ENCODE measurements around the gene AUH. TPM values are rescaled to one million over a fixed set of nuclear protein-coding genes. Genes with fewer than 3 reads are reported as not detected.
A peak's percentile ranks its signal among the peaks of the same experiment; 100 is the strongest.

AUH gene
- total RNA-seq, 2 experiments from 2014 or later: 30.4 to 30.8 TPM

- H3K27ac Mint-ChIP-seq: peak overlapping the region; percentile 99
- CTCF ChIA-PET: interaction anchor here (1.0 kb wide), 1 partner anchor 13 kb away, joined by 3 read pairs; no protein-coding TSS in a partner anchor
- POLR2A ChIA-PET: interaction anchor here (0.7 kb wide), 1 partner anchor 13 kb away, joined by 3 read pairs; no protein-coding TSS in a partner anchor
- peaks cover 50% of the 10 kb centered on the region for H3K4me1 Mint-ChIP-seq
- no peaks in the 10 kb centered on the region for H3K27me3 Mint-ChIP-seq
- intact Hi-C loops (cut with DNase I, micrococcal nuclease): no loop called here
- no peaks in the 10 kb centered on the region for H3K9me3 Mint-ChIP-seq (ENCODE audit: low read depth)
- ATAC-seq (no peak), DNase-seq (no peak)
- H3K36me3 Mint-ChIP-seq (ENCODE audit: low read depth): peaks cover 5% of the 10 kb centered on the region
- no peak overlapping the region for H3K4me3 Mint-ChIP-seq
Measured at GRCh38 chr9:91179237-91180138, 182.2 kb downstream of the AUH start.

GRCh38 chr9:91178281-91179236 is 183.2 kb downstream of the AUH start:
- POLR2A ChIA-PET: interaction anchor here (0.7 to 2.4 kb wide), 15 partner anchors 8 to 181 kb away, joined by 3 to 30 read pairs (median 5); no protein-coding TSS in a partner anchor
- Mint-ChIP-seq H3K4me3 (peak overlapping the region; percentile 22), H3K27me3 (no peaks in the 10 kb centered on the region), H3K9me3 (ENCODE audit: low read depth) (no peaks in the 10 kb centered on the region), H3K4me1 (peaks cover 56% of the 10 kb centered on the region), H3K27ac (peak overlapping the region; percentile 99), H3K36me3 (ENCODE audit: low read depth) (peaks cover 5% of the 10 kb centered on the region)
- intact Hi-C loops (cut with DNase I, micrococcal nuclease): loop anchor here (1.0 kb wide), 5 partner anchors 8 to 47 kb away; no protein-coding TSS in a partner anchor
- ATAC-seq (peak; percentile 21), DNase-seq (peak; percentile 37)
- CTCF ChIA-PET: interaction anchor here (0.6 to 2.3 kb wide), 11 partner anchors 9 to 144 kb away, joined by 3 to 12 read pairs (median 5); no protein-coding TSS in a partner anchor

GRCh38 chr9:91177661-91178280 is 183.9 kb downstream of the AUH start:
- DNase-seq: peak; percentile 79
- CTCF ChIA-PET: interaction anchor here (0.6 to 2.3 kb wide), 13 partner anchors 8 to 249 kb away, joined by 3 to 12 read pairs (median 5); no protein-coding TSS in a partner anchor

GRCh38 chr9:91177081-91177480 is 184.6 kb downstream of the AUH start:
- CTCF ChIA-PET: interaction anchor here (1.0 to 2.3 kb wide), 11 partner anchors 9 to 249 kb away, joined by 3 to 12 read pairs (median 5); no protein-coding TSS in a partner anchor
- peaks cover 17% of the 10 kb centered on the region for H3K36me3 Mint-ChIP-seq (ENCODE audit: low read depth)
- intact Hi-C loops (cut with DNase I, micrococcal nuclease): loop anchor here in 1 of 2 experiments (1.0 kb wide), 1 partner anchor 13 kb away; no protein-coding TSS in a partner anchor

More at GRCh38 chr9:91177661-91178280, 183.9 kb downstream of the AUH start:
- H3K4me3 Mint-ChIP-seq: peak overlapping the region; percentile 22
- no peaks in the 10 kb centered on the region for H3K27me3 Mint-ChIP-seq
- peak overlapping the region; percentile 99 for H3K27ac Mint-ChIP-seq
- peaks cover 10% of the 10 kb centered on the region for H3K36me3 Mint-ChIP-seq (ENCODE audit: low read depth)
- intact Hi-C loops (cut with DNase I, micrococcal nuclease): loop anchor here (1.0 kb wide), 6 partner anchors 9 to 46 kb away; no protein-coding TSS in a partner anchor
- POLR2A ChIA-PET: interaction anchor here (0.6 to 2.4 kb wide), 16 partner anchors 9 to 181 kb away, joined by 3 to 30 read pairs (median 4); no protein-coding TSS in a partner anchor
- peaks cover under 1% of the 10 kb centered on the region for H3K9me3 Mint-ChIP-seq (ENCODE audit: low read depth)
- H3K4me1 Mint-ChIP-seq: peaks cover 64% of the 10 kb centered on the region
- peak; percentile 73 for ATAC-seq

GRCh38 chr9:91176426-91176825 is 185.3 kb downstream of the AUH start:
- Mint-ChIP-seq H3K4me1 (peaks cover 71% of the 10 kb centered on the region), H3K27me3 (no peaks in the 10 kb centered on the region), H3K4me3 (no peak overlapping the region), H3K36me3 (ENCODE audit: low read depth) (peaks cover 24% of the 10 kb centered on the region), H3K27ac (peak overlapping the region; percentile 99), H3K9me3 (ENCODE audit: low read depth) (peaks cover 13% of the 10 kb centered on the region)
- DNase-seq (no peak), ATAC-seq (no peak)
- intact Hi-C loops (cut with DNase I, micrococcal nuclease): no loop called here
- ChIA-PET POLR2A (interaction anchor here (2.4 kb wide), 1 partner anchor 25 kb away, joined by 25 read pairs; no protein-coding TSS in a partner anchor), CTCF (interaction anchor here (1.6 to 2.3 kb wide), 3 partner anchors 11 to 250 kb away, joined by 5 to 12 read pairs (median 6); no protein-coding TSS in a partner anchor)

More at GRCh38 chr9:91177081-91177480, 184.6 kb downstream of the AUH start:
- POLR2A ChIA-PET: interaction anchor here (0.6 to 2.4 kb wide), 13 partner anchors 10 to 182 kb away, joined by 3 to 30 read pairs (median 6); no protein-coding TSS in a partner anchor
- Mint-ChIP-seq H3K27me3 (no peaks in the 10 kb centered on the region), H3K27ac (peak overlapping the region; percentile 99), H3K4me3 (peak overlapping the region; percentile 22), H3K9me3 (ENCODE audit: low read depth) (peaks cover 7% of the 10 kb centered on the region), H3K4me1 (peaks cover 71% of the 10 kb centered on the region)
- ATAC-seq (no peak), DNase-seq (no peak)

- intact Hi-C loops (cut with DNase I, micrococcal nuclease): loop anchor here (1.0 to 2.0 kb wide), 2 partner anchors 23 to 32 kb away; no protein-coding TSS in a partner anchor
- peak overlapping the region; percentile 52 for H3K4me3 Mint-ChIP-seq
Measured at GRCh38 chr9:91174772-91175171, 186.9 kb downstream of the AUH start.

GRCh38 chr9:91172329-91172728 is 189.4 kb downstream of the AUH start:
- Mint-ChIP-seq H3K27me3 (no peaks in the 10 kb centered on the region), H3K9me3 (ENCODE audit: low read depth) (peaks cover 27% of the 10 kb centered on the region), H3K4me1 (peaks cover 44% of the 10 kb centered on the region), H3K36me3 (ENCODE audit: low read depth) (peaks cover 33% of the 10 kb centered on the region), H3K4me3 (no peak overlapping the region), H3K27ac (no peak overlapping the region)
- intact Hi-C loops (cut with DNase I, micrococcal nuclease): no loop called here
- CTCF ChIA-PET: interaction anchor here (1.9 kb wide), 1 partner anchor 21 kb away, joined by 4 read pairs; no protein-coding TSS in a partner anchor
- POLR2A ChIA-PET: no interaction called here
- ATAC-seq (no peak), DNase-seq (no peak)

More at GRCh38 chr9:91174772-91175171, 186.9 kb downstream of the AUH start:
- no peaks in the 10 kb centered on the region for H3K27me3 Mint-ChIP-seq
- ATAC-seq: no peak
- POLR2A ChIA-PET: interaction anchor here (0.6 to 1.8 kb wide), 4 partner anchors 10 to 43 kb away, joined by 3 to 11 read pairs (median 4); no protein-coding TSS in a partner anchor
- H3K27ac Mint-ChIP-seq: peak overlapping the region; percentile 92
- DNase-seq: no peak
- CTCF ChIA-PET: interaction anchor here (0.9 to 2.3 kb wide), 8 partner anchors 10 to 260 kb away, joined by 3 to 12 read pairs (median 4); no protein-coding TSS in a partner anchor
- H3K36me3 Mint-ChIP-seq (ENCODE audit: low read depth): peaks cover 33% of the 10 kb centered on the region
- peaks cover 24% of the 10 kb centered on the region for H3K9me3 Mint-ChIP-seq (ENCODE audit: low read depth)
- H3K4me1 Mint-ChIP-seq: peaks cover 69% of the 10 kb centered on the region

- Mint-ChIP-seq H3K9me3 (ENCODE audit: low read depth) (peaks cover 27% of the 10 kb centered on the region), H3K36me3 (ENCODE audit: low read depth) (peaks cover 28% of the 10 kb centered on the region), H3K4me1 (peaks cover 33% of the 10 kb centered on the region), H3K27ac (no peak overlapping the region), H3K4me3 (no peak overlapping the region), H3K27me3 (no peaks in the 10 kb centered on the region)
- ATAC-seq (no peak), DNase-seq (no peak)
- ChIA-PET POLR2A (no interaction called here), CTCF (no interaction called here)
- intact Hi-C loops (cut with DNase I, micrococcal nuclease): no loop called here
Measured at GRCh38 chr9:91170951-91171350, 190.8 kb downstream of the AUH start.

- Mint-ChIP-seq H3K27ac (no peak overlapping the region), H3K9me3 (ENCODE audit: low read depth) (peaks cover 18% of the 10 kb centered on the region), H3K36me3 (ENCODE audit: low read depth) (peaks cover 14% of the 10 kb centered on the region), H3K4me1 (peaks cover 38% of the 10 kb centered on the region), H3K27me3 (no peaks in the 10 kb centered on the region), H3K4me3 (no peak overlapping the region)
- POLR2A ChIA-PET: no interaction called here
- intact Hi-C loops (cut with DNase I, micrococcal nuclease): loop anchor here in 1 of 2 experiments (10.0 kb wide), 1 partner anchor 252 kb away; no protein-coding TSS in a partner anchor
- CTCF ChIA-PET: no interaction called here
- no peak for ATAC-seq
- DNase-seq: no peak
Measured at GRCh38 chr9:91166796-91167366, 194.8 kb downstream of the AUH start.
